HepG2 (cell line): ENCODE data around the gene BFSP1. TPM values are rescaled to one million over a fixed set of nuclear protein-coding genes. Genes with fewer than 3 reads are reported as not detected.

Experiments used
- GRHL1 ChIP-seq: sonication (generic); formaldehyde crosslinking; conservative IDR thresholded peaks from 2 replicates; pipeline ENCODE4 v1.8.0; 2022; ENCODE audit warnings: missing genetic modification reagents
- TERF1 ChIP-seq: sonication (generic); formaldehyde crosslinking; IDR thresholded peaks from 2 replicates; pipeline ENCODE4 v1.8.0; 2022; ENCODE audit warnings: mild to moderate bottlenecking, missing genetic modification reagents, moderate library complexity
- ZNF24 ChIP-seq: fragments of 450-650 bp; IDR thresholded peaks from 2 replicates; pipeline ENCODE4 v1.6.1; 2017; ENCODE audit warnings: antibody characterized with exemption, mild to moderate bottlenecking
- ZNF383 ChIP-seq: sonication (generic); formaldehyde crosslinking; IDR thresholded peaks from 2 replicates; pipeline ENCODE4 v1.4.0; 2020; ENCODE audit warnings: missing genetic modification reagents, mild to moderate bottlenecking, borderline replicate concordance
- ZNF687 ChIP-seq: sonication (generic); formaldehyde crosslinking; IDR thresholded peaks from 2 replicates; pipeline ENCODE4 v1.5.1; 2020; ENCODE audit warnings: mild to moderate bottlenecking, missing genetic modification reagents, moderate library complexity
- ZNF839 ChIP-seq: sonication (generic); formaldehyde crosslinking; IDR thresholded peaks from 2 replicates; pipeline ENCODE4 v1.4.0; 2020; ENCODE audit warnings: missing genetic modification reagents, mild to moderate bottlenecking, borderline replicate concordance
- polyA plus RNA-seq, 8 experiments: library from polyadenylated mRNA; depleted of rRNA in 3 of 8; stranded (reverse) in 7 of 8; unstranded in 1 of 8; fragments of >200 nt; fragmentation: Illumina TruSeq in 4 of 8; extraction: Trizol in 4 of 8; gene quantifications; 2 replicates each; pipeline versions ENCODE4 v1.2.1 to v1.2.3, GENCODE V29; 2011 to 2016; ENCODE audit warnings: low read depth in 4 of 8, missing spikeins in 1 of 8, mixed read lengths in 1 of 8; ENCODE audit not compliant: insufficient read depth in 1 of 8
- total RNA-seq, 5 experiments: library from RNA; depleted of rRNA; stranded (reverse); fragments of >200 nt; fragmentation: Illumina TruSeq; extraction: Trizol; gene quantifications; 2 replicates each; pipeline ENCODE4 v1.2.3, GENCODE V29; 2016; ENCODE audit warnings: low read depth in 1 of 5

BFSP1 gene
- total and polyA plus RNA-seq, 2 of the 13 experiments (the other 11 are each of a cell fraction or from before 2014, with no cell fraction given) = 0.22 to 0.26 TPM

GRCh38 chr20:17556837-17557674 lies 25.9 kb upstream of the BFSP1 start (continued):
- TF ChIP-seq ZNF687 (CRISPR knock-in tag) (no peak), GRHL1 (no peak), TERF1 (no peak), ZNF383 (CRISPR knock-in tag) (0 out of 2 replicates have a peak, but pooled peaks have one; percentile 34), ZNF24 (no peak), ZNF839 (CRISPR knock-in tag) (peak; percentile 67; the same call in 1 of the 2 replicates)
